ENCODE data around the gene SUGT1.
"Not testable (repeated sequence)": the region's sequence is repeated elsewhere in the genome, so short reads cannot be mapped to it uniquely, and the experiment has no call there.

GRCh38 chr13:52720904-52721303, 68.3 kb downstream of the SUGT1 start:
- not testable (repeated sequence) for TF ChIP-seq CTCF (conservative IDR thresholded peaks at IDR 0.05; ENCODE audit: low read length); EZH2phosphoT487 (IDR thresholded peaks at IDR 0.05; ENCODE audit: borderline replicate concordance)

All from Loucy (cell line).